Measurements from ENCODE around the gene COL5A1. TPM values are rescaled to one million over a fixed set of nuclear protein-coding genes. Genes with fewer than 3 reads are reported as not detected.

COL5A1 gene
- total RNA-seq, 1 experiment from 2014 or later = 277 TPM

- DNase-seq (ENCODE audit: low read depth) = peak; percentile 52
Measured at GRCh38 chr9:134625361-134626068, 16.1 kb upstream of the COL5A1 start.

GRCh38 chr9:134626069-134626423 is 15.6 kb upstream of the COL5A1 start:
- DNase-seq (ENCODE audit: low read depth) = no peak

GRCh38 chr9:134626571-134627416 is 14.8 kb upstream of the COL5A1 start:
- peak; percentile 88 for DNase-seq (ENCODE audit: low read depth)

- DNase-seq (ENCODE audit: low read depth) = no peak
Measured at GRCh38 chr9:134627417-134628353, 13.9 kb upstream of the COL5A1 start.

DNA sequence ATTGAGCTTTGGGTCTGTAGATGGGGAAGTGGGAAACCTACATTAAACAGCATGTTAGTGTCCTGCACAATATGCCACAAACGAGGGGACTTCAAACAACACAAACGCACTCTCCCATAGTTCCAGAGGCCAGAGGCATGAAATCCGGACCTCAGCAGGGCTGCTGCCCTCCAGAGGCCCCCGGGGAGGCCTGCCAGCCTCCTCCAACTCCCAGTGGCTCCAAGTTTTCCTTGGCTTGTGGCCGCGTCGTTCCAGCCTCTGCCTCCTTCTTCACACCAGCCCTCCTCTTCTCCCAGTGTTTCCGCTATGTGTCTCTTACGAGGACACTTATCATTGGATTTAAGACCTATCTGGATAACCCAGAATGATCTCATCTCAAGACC is 13.3 kb upstream of the COL5A1 start:
- no peak for DNase-seq (ENCODE audit: low read depth)

DNA sequence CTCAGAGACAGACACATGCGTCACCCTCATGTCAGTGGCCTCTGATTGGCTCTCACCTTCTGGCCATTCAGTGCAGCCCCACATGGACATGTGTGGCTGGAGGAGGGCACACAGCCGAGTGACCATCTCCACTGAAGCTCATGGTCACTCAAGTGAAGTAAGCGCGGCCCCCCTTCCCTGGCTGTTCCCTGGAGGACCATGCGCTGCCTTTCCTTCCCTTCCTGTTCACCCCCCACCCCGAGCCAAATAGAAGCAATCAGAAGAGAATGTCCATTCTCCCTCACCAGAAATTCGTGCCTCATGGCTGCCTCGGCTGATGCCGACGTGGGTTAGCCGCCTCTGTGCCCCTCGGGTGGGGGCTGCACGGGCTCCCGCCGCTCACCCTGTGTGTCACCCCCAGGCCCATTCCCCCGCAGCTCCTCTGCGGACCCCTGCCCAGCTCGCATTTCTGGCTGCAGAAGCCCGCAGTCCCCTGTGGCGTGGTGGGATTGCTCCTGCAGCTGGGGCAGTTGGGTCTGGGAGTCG is 12.5 kb upstream of the COL5A1 start:
- DNase-seq (ENCODE audit: low read depth) = no peak

DNA sequence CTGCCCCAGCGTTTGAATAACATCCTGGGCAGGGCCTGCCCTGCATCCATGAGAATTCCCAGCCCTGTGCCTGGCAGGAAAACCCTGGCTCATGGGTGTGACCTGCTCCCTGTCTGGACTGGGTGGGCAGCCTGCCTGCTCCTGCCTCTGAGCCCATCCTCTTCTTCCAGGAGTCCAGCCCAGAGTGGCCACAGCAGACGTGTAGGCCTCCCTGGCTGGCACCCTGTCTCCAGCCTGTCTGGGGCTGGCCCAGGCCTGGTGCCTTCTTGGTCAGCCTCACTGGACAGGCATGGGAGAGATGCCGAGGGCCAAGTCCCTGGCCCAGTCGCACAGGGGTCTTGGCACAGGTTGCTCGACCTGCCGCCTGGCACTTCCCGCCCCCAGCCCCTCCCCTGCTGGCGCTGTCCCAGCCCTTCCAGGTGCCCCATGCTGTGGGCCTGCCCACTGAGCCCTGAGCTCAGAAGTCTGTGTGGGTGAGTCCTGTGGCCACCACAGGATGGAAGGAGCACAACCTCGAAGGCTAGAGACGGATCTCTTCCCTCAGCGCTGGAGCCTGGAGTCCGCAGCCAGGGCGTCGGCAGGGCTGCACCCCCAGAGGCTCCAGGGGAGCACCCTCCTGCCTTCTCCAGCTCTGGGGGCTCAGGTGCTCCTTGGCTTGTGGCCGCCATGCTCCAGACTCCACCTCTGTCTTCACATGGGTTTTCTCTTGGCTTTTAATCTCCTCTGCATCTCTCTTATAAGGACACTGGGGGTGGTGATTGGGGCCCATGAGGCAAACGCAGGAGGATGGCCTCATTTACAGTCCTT is 11.8 kb upstream of the COL5A1 start:
- DNase-seq (ENCODE audit: low read depth) = no peak

GRCh38 chr9:134630393-134630790 is 11.2 kb upstream of the COL5A1 start:
- DNase-seq (ENCODE audit: low read depth) = no peak

DNA sequence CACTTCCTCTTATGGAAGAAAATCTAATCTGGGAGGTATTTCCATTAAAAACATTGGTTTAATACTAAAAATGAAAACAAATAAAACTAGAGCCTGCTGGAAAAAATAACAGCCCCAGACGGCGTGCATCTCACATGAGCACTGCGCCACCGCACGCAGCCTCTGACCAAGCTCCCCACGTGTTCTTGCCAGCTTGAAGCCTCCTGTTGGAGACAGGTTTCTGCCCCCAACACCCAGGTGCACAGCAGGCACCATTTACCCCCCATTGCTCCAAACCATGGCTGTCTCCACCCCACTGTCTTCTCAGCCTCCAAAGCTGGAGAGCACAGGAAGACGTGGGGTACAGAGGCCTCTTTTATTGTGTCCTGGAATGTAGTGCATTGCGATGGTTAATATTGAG is 10.7 kb upstream of the COL5A1 start:
- no peak for DNase-seq (ENCODE audit: low read depth)

- no peak for DNase-seq (ENCODE audit: low read depth)
Measured at GRCh38 chr9:134631881-134632280, 9.7 kb upstream of the COL5A1 start.

GRCh38 chr9:134632329-134632728 is 9.3 kb upstream of the COL5A1 start:
- DNase-seq (ENCODE audit: low read depth) = no peak

DNA sequence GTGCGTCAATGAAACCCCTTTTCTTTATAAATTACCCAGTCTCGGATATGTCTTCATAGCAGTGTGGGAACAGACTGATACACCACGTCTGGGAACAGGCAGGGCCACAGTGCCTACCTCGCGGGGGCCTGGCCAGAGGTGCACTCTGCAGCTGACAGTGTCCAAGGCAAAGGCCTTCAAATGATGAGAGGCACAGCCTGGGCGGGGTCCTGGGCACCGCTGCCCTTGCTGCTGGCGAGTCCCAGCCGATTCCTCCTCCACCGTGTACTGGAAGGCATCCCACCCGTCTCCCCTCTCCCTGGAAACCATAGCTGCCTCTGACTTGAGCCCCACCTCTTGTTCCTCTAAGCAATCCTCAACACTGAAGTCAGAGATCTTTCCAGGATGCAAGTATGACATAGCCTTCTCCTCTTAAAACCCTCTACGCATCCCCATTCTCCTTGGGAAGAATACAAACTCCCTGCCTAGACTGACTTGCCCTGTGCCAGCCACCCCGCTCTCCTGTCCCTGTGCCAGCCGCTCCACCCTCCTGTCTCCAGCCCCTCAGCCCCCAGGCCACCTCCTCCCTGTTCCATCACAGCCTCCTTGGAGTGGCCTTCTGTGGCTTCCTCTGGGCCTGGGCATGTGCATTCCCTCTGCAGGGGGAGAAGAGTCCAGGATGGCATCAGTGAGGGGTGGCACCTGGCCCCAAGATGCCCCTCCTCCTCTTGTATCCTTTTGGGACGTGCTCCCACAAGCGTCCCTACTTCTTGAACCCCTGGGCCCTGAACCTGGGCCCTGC is 8.1 kb upstream of the COL5A1 start:
- DNase-seq (ENCODE audit: low read depth) = no peak

DNA sequence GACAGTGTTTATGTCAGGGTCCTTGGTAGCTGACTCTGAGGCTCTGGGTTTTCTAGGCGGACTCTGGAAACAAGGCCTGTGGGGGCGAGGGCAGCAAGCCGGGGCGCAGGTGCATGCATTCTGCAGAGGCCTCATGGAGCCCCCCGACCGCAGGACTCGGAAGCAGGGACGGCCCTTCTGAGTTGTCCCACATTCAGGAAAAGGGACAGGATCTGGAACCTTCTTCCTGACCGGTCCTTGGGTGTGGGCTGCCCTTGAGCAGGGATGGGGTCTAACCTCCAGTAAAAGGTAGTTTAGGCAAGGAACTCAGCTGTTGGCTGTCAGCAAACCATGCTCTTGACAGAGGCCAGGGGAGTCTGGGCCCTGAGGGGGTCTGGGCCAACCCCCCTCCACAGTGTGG is 7.4 kb upstream of the COL5A1 start:
- no peak for DNase-seq (ENCODE audit: low read depth)

DNA sequence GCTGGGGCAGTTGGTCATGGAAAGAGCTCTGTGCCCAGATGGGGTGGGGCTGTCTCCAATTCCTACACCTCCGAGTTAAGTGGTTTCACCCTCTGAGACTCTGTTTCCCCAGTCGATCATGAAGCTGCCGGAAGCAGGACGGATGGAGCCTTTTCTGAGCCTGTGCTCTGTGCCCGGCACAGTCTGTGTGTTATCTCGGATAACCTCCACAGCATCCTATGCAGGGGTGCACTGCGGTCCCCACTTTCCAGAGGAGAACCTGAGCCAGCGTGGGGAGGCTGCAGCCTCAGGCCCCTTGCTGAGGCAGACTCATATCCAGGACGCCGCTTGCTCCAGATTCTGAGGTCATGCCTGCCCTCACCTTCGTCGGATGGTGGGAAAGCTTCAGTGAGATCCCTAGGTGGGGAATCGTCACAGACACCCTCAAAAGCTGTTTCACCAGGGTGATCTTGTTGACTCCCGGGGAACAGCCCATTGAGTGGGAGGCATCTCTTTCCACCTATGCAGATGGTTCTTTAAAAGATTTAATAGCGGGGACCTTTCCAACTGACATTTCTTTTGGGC is 6.9 kb upstream of the COL5A1 start:
- DNase-seq (ENCODE audit: low read depth) = no peak

GRCh38 chr9:134635351-134636148 is 6.1 kb upstream of the COL5A1 start:
- no peak for DNase-seq (ENCODE audit: low read depth)

DNA sequence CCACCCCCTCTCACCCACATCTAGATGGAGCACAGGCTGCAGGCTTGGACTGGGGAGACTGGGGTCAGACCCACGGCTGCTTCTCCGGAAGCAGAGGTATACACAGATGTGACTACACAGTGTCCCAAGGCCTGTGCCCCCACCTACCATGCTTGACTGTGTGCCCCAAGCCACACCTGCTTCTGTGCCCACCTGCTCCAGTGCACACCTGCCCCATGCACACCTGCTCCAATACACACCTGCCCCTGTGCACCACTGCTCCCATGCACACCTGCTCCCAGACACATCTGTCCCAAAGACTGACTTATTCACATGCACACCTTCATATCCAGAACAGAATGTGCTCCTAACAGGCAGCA is 5.5 kb upstream of the COL5A1 start:
- no peak for DNase-seq (ENCODE audit: low read depth)

- DNase-seq (ENCODE audit: low read depth) = peak; percentile 88
Measured at GRCh38 chr9:134637241-134637640, 4.4 kb upstream of the COL5A1 start.

GRCh38 chr9:134637696-134638501 is 3.7 kb upstream of the COL5A1 start:
- DNase-seq (ENCODE audit: low read depth) = peak; percentile 41

Data from M059J (cell line).